ENCODE results near the gene SCN7A.

The SCN7A gene

GRCh38 chr2:166404831-166405568 lies 89.0 kb downstream of the SCN7A start:
- DNase-seq (ENCODE audit: low spot score) = no peak

GRCh38 chr2:166394245-166394644 lies 99.8 kb downstream of the SCN7A start:
- DNase-seq (ENCODE audit: low spot score) = no peak

- no peak for DNase-seq (ENCODE audit: low spot score)
These were observed 101.0 kb downstream of the SCN7A start for GRCh38 chr2:166393008-166393407.

- DNase-seq (ENCODE audit: low spot score) = no peak
These were observed 105.5 kb downstream of the SCN7A start for GRCh38 chr2:166388481-166389070.

GRCh38 chr2:166385313-166385712 lies 108.7 kb downstream of the SCN7A start:
- DNase-seq (ENCODE audit: low spot score) = no peak

- DNase-seq (ENCODE audit: low spot score) = peak; percentile 45
These were observed 109.3 kb downstream of the SCN7A start for GRCh38 chr2:166384774-166385173.

- no peak for DNase-seq (ENCODE audit: low spot score)
These were observed 111.6 kb downstream of the SCN7A start for GRCh38 chr2:166382448-166382847.

GRCh38 chr2:166380615-166381014 lies 113.4 kb downstream of the SCN7A start:
- DNase-seq (ENCODE audit: low spot score) = no peak

- no peak for DNase-seq (ENCODE audit: low spot score)
These were observed 117.2 kb downstream of the SCN7A start for GRCh38 chr2:166376873-166377272.

- no peak for DNase-seq (ENCODE audit: low spot score)
These were observed 117.6 kb downstream of the SCN7A start for GRCh38 chr2:166376488-166376828.

GRCh38 chr2:166375736-166376487 lies 118.1 kb downstream of the SCN7A start, which contains the start of gene SCN9A:
Gene SCN9A, minus strand, starts transcription at chr2:166375944. Its CDS starts 64,188 bp downstream, at chr2:166311756.
- DNase-seq (ENCODE audit: low spot score) = peak; percentile 60

GRCh38 chr2:166375195-166375735 lies 118.8 kb downstream of the SCN7A start:
- DNase-seq (ENCODE audit: low spot score) = no peak

- DNase-seq (ENCODE audit: low spot score) = peak; percentile 82
These were observed 120.1 kb downstream of the SCN7A start for GRCh38 chr2:166373951-166374350.

- no peak for DNase-seq (ENCODE audit: low spot score)
These were observed 120.5 kb downstream of the SCN7A start for GRCh38 chr2:166373539-166373938.

- no peak for DNase-seq (ENCODE audit: low spot score)
These were observed 120.9 kb downstream of the SCN7A start for GRCh38 chr2:166373105-166373504.

GRCh38 chr2:166372046-166372445 lies 122.0 kb downstream of the SCN7A start:
- no peak for DNase-seq (ENCODE audit: low spot score)

GRCh38 chr2:166365803-166366420 lies 128.1 kb downstream of the SCN7A start:
- DNase-seq (ENCODE audit: low spot score) = peak; percentile 59

- DNase-seq (ENCODE audit: low spot score) = no peak
These were observed 128.8 kb downstream of the SCN7A start for GRCh38 chr2:166365239-166365638.

GRCh38 chr2:166364476-166365161 lies 129.4 kb downstream of the SCN7A start:
- DNase-seq (ENCODE audit: low spot score) = no peak

GRCh38 chr2:166361351-166362153 lies 132.5 kb downstream of the SCN7A start:
- DNase-seq (ENCODE audit: low spot score) = peak; percentile 50

GRCh38 chr2:166360906-166361305 lies 133.1 kb downstream of the SCN7A start:
- DNase-seq (ENCODE audit: low spot score) = no peak

Data from kidney tubule cell (primary cell).